Activated T-cell treated with anti-CD3 and anti-CD28 coated beads, Interleukin-2, amount 50 U/mL, for 4 hours (primary cell): ENCODE data around the gene DESI2. TPM values are rescaled to one million over a fixed set of nuclear protein-coding genes. Genes with fewer than 3 reads are reported as not detected.

Experiments
- ATAC-seq, 2 donors: fragments of 200-7000 bp; cut with Tn5 transposase; one replicate each; pipeline ENCODE4 v1.10.0; 2021
- DNase-seq: peaks from one replicate; pipeline ENCODE4 v3.0.0-alpha.2; 2020
- H3K27me3 Mint-ChIP-seq: one replicate; pipeline ENCODE4 v1.8.0; 2021; ENCODE audit warnings: low read depth, mixed read lengths
- H3K36me3 Mint-ChIP-seq: one replicate; pipeline ENCODE4 v1.8.0; 2022; ENCODE audit warnings: mixed read lengths; ENCODE audit not compliant: insufficient read depth
- H3K4me1 Mint-ChIP-seq: one replicate; pipeline ENCODE4 v1.8.0; 2021; ENCODE audit warnings: low read depth, mixed read lengths
- H3K4me3 Mint-ChIP-seq: one replicate; pipeline ENCODE4 v1.8.0; 2021; ENCODE audit warnings: mild to moderate bottlenecking, moderate library complexity, mixed read lengths
- H3K9me3 Mint-ChIP-seq: one replicate; pipeline ENCODE4 v1.8.0; 2021; ENCODE audit warnings: mixed read lengths
- total RNA-seq, 3 donors: library from RNA; stranded (reverse); gene quantifications; one replicate each; pipeline ENCODE4 v1.2.1, GENCODE V29; 2021

DESI2 gene
- total RNA-seq, 3 donors from 2014 or later: 34.5 to 35.1 (median 34.9) TPM

DNA sequence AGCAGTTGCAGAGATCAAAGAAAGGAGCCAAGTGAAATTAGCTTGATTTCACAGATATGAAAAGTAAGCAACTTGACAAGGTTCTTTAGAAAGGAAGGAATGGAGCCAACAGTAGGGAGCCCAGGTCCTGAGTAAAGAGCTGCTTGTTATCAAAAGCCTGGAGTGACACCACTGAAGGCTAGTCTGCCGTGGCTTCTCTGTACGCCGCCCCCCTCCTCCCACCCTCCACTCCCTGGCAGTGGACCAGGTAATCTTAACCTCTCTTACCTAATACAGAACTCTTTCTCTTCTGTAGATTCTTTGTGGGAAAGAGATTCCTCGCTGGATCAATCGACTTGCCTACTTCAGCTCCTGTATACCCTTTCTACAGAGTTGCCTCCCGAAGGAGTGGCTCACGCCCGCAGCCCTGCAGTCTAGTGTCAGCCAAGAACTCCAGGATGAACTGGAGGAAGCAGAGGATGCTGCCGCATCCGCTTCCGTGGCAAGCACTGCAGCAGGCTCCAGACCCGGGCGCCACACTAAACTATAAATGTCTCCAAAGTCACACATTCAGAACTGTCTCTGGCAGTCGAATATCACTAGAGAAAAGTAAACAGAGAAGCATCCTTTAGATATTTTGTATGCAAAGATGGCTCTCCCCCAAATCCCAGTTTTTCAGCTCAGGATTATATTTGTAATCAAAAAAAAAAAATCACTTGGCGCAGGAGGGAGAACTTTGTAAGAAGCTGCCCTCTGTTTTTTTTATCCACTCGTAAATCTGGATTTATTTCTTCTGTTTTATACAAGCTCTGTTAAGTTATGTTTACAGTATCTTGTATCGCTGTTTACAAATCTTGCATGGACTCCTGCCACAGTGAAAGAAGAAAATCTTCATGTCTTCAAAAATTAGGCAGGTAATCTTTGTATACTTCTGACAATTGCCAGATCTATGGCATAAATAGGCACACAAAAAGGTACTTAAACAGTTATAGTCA lies 52.6 kb downstream of the DESI2 start:
- H3K9me3 Mint-ChIP-seq: peaks cover 4% of the 10 kb centered on the region
- no peaks in the 10 kb centered on the region for H3K27me3 Mint-ChIP-seq
- H3K4me3 Mint-ChIP-seq: no peak overlapping the region
- H3K4me1 Mint-ChIP-seq: no peaks in the 10 kb centered on the region
- no peak for ATAC-seq
- no peak for DNase-seq
- H3K36me3 Mint-ChIP-seq: peaks cover 25% of the 10 kb centered on the region

DNA sequence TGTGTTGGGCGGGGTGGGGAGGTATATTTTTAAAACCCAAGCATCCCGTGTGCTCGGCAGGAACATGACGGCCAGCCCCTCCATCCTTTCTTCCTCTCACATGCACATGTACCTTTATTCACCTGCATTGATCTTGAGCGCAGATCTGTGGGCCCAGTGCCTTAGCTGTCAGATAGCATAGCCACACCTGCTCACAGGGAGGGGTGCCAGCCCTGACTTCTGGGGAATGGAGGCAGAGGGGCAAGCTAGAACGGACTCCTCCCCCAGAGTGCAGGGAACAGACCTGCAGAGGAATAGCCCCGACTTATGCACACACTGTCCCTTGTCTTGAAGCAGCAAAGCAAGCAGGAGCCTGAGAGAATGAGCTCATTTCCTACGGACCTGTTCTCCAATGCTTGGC lies 56.1 kb downstream of the DESI2 start:
- no peaks in the 10 kb centered on the region for H3K27me3 Mint-ChIP-seq
- DNase-seq (no peak), ATAC-seq (no peak)
- no peaks in the 10 kb centered on the region for H3K9me3 Mint-ChIP-seq
- no peak overlapping the region for H3K4me3 Mint-ChIP-seq
- peaks cover 14% of the 10 kb centered on the region for H3K36me3 Mint-ChIP-seq
- peaks cover 2% of the 10 kb centered on the region for H3K4me1 Mint-ChIP-seq

DNA sequence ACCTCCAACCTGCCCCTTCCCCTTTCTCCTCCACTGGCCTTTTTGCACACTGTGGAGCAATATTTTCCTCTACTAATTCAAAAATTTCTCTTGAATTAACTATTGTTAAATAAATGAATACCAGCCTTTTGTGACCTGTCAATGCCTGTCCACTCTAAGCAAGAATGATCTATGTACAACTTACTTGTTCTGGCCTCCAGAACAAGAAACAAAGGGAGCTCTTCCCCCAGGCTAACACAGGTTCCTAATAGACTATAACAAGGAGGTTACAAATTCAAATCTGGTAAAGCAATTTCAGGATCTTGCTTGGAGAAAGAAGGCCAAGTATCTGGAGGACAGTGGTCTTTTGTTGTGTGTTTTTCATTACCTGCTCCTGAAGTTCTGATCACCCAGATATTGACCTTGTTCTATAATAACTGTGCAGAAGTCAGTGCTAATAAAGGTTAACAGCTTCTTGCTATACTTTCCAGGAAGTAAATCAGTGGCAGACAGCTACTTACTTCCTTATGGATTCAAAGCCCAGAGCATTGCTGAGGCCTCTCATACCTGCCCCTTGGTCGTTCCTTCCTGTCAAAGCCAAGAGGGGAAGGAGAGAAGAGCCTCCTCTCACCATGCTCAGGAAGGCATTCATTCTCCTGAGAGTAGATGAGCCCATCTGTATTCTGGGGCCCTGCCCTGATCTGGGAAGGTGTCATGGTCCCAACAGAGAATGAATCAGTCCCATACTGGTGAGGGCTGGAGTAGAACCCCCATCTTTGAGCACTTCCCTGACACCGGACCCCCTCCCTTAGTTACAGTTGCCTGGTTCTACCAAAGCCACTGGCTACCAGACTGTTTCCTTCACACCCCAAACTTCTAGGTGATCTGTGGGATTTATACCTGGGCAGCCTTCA lies 56.8 kb downstream of the DESI2 start:
- Mint-ChIP-seq H3K4me1 (peaks cover 2% of the 10 kb centered on the region), H3K36me3 (peaks cover 11% of the 10 kb centered on the region), H3K9me3 (no peaks in the 10 kb centered on the region), H3K27me3 (no peaks in the 10 kb centered on the region), H3K4me3 (no peak overlapping the region)
- DNase-seq (no peak), ATAC-seq (no peak)

DNA sequence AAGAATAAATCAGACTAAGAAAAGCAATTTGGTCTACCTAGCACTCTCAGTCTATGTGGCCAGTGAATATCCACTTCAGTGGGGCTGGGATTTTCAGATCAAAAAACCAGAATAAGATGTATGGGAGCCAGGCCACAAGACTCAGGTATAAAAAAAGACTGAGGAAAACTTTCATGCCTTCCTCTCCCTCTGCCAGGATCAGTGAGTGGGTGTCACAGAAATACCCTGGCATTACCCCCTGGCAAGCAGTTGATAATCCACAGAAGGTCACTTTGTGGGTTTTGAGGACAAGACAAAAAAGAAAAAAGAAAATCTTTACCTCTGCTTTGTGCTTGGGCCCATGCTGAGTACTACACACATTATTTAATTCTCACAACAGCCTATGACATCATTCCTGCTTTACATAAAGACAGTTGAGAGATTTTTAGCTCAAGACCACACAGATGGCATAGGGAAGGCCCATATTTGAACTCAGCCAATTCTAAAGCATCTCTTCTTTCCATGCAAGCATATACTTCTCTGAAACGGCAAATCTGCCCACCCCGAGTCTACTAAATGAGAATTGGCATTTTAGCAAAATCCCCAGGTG lies 57.6 kb downstream of the DESI2 start:
- H3K4me3 Mint-ChIP-seq: no peak overlapping the region
- H3K4me1 Mint-ChIP-seq: peaks cover 2% of the 10 kb centered on the region
- peaks cover 7% of the 10 kb centered on the region for H3K36me3 Mint-ChIP-seq
- H3K9me3 Mint-ChIP-seq: no peaks in the 10 kb centered on the region
- DNase-seq: no peak
- no peaks in the 10 kb centered on the region for H3K27me3 Mint-ChIP-seq
- ATAC-seq: no peak

DNA sequence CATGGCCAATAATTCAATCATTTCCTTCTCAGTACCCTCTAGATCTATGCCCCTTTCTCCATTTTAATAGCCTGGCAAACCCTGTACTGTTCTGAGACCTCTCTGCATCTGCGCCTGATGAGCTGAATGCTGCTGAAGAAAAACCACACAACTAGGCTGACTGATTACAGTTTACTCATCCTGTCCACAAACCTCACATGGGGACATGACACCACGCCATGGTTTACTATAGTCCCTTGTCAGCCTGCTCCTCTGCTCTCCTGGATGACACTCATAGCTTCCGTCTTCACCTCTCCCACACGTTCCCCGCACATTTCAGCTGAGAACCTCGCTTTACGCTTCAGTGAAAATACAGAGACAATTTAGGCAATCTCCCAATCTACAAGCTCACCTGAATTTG lies 59.7 kb downstream of the DESI2 start:
- Mint-ChIP-seq H3K27me3 (no peaks in the 10 kb centered on the region), H3K4me3 (no peak overlapping the region), H3K36me3 (no peaks in the 10 kb centered on the region), H3K9me3 (no peaks in the 10 kb centered on the region), H3K4me1 (peaks cover 2% of the 10 kb centered on the region)
- DNase-seq (no peak), ATAC-seq (peak in 1 of 2 donors; percentile 92)

DNA sequence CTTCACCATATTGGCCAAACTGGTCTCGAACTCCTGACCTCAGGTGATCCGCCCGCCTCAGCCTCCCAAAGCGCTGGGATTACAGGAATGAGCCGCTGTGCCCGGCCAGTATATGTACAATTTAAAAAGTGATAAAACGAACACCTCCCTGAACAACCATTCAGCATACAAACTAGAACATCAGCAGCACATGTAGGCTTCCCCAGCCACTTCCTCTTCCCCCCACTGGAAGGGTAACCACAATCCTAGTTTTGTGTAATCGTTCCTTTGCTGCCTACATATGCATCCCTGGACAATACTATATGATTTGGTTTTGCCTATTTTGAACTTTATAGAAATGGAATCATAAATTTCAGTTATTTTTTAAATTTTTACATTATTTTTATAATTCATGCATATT lies 60.4 kb downstream of the DESI2 start:
- Mint-ChIP-seq H3K4me3 (no peak overlapping the region), H3K36me3 (no peaks in the 10 kb centered on the region), H3K9me3 (no peaks in the 10 kb centered on the region), H3K4me1 (peaks cover 2% of the 10 kb centered on the region), H3K27me3 (no peaks in the 10 kb centered on the region)
- ATAC-seq (no peak), DNase-seq (no peak)

DNA sequence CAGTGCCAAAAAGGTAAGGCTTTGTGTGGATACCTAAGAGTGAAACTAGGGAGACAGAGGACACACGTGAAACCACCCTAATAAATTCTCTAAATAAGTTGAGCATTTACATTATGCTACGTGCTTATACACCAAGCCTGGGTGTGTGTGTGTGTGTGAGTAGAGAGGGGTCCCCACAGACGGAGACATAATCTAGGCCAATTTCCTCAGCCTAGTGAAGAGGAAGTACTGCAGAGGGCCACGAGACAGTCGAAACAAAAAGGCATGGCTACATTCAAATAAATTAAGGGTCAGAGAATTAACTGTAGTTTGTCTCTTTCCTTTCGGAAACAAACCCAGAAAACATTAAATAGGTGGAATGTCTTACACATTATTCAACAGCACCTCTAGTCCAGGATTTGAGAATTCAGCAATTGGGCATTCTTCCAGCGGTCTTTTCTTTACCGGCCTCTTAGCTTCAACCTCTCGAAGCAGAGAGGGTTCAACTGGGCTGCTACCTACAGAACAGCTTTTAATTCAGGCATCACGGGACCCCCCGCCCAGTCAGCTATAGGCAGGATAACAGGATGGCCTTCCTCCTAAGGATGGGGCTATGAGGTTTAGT lies 75.0 kb downstream of the DESI2 start:
- peaks cover 10% of the 10 kb centered on the region for H3K4me1 Mint-ChIP-seq
- no peak for ATAC-seq
- H3K4me3 Mint-ChIP-seq: no peak overlapping the region
- peaks cover 12% of the 10 kb centered on the region for H3K27me3 Mint-ChIP-seq
- no peaks in the 10 kb centered on the region for H3K36me3 Mint-ChIP-seq
- H3K9me3 Mint-ChIP-seq: no peaks in the 10 kb centered on the region
- DNase-seq: no peak

DNA sequence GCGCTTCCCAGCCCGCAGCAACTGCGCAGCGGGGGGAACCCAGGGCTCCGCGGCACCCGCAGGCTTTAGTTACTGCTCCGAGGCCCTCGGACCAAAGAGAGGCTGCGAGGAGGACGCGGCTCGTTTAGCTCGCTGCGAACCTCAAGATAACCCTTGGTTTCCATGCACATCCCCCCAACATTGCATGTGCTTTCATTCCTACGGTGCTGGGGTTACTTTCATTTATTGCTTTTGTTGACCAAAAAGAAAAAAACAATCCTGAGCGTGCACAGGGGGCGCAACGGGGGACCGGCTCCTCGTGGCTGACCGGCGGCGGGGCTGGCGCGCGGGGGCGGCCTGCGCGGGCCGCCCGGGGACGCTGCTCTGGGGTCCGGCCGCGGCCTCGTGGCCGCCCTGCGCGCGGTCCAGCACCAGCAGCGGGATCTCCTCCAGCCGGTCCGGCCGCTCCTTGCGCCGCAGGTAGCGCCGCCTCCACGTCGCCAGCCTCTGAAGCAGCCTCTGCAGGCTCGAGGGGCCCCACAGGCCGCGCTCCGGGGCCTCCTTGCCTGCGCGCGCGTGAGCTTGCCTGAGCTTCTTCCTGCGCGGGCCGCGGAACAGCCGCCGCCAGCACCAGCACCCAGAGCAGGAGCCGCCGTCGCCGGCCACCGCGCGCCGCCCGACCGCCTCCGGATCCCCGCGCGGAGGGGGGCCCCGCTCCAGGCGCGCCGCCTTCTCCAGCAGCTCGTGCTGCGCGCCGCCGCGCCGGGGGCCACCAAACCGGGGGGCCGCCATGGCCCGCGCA lies 77.4 kb downstream of the DESI2 start:
- DNase-seq (no peak), ATAC-seq (peak; percentile 72 to 74)
- no peaks in the 10 kb centered on the region for H3K9me3 Mint-ChIP-seq
- peak overlapping the region; percentile 86 for H3K4me3 Mint-ChIP-seq
- H3K36me3 Mint-ChIP-seq: no peaks in the 10 kb centered on the region
- peaks cover 12% of the 10 kb centered on the region for H3K27me3 Mint-ChIP-seq
- H3K4me1 Mint-ChIP-seq: peaks cover 10% of the 10 kb centered on the region

DNA sequence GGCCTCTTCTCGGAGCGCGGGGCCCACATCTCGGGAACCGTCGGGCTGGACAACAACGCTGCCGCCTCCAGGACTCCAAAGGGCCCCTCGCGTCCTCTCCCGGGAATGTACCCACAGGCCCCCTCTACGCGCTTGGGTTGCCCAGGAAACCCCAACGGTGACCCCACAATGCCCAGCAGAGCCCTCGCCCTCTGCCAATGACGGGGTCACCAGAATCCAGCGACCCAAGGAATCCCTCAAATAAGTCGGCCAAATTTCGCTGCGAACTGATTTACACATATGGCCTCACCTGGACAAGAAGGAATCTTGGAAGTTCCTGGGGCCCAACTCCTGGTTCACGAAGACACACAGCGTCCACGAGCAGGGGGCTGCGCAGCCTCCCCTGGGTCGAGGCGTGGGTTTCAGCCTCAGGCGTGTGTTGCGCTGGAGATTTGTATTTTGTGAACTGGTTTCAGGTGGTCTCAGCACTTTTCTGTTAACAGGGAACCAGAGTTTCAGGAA lies 78.1 kb downstream of the DESI2 start:
- H3K9me3 Mint-ChIP-seq: no peaks in the 10 kb centered on the region
- peak overlapping the region; percentile 73 for H3K4me3 Mint-ChIP-seq
- peaks cover 10% of the 10 kb centered on the region for H3K4me1 Mint-ChIP-seq
- ATAC-seq (no peak), DNase-seq (no peak)
- H3K36me3 Mint-ChIP-seq: no peaks in the 10 kb centered on the region
- H3K27me3 Mint-ChIP-seq: peaks cover 12% of the 10 kb centered on the region

DNA sequence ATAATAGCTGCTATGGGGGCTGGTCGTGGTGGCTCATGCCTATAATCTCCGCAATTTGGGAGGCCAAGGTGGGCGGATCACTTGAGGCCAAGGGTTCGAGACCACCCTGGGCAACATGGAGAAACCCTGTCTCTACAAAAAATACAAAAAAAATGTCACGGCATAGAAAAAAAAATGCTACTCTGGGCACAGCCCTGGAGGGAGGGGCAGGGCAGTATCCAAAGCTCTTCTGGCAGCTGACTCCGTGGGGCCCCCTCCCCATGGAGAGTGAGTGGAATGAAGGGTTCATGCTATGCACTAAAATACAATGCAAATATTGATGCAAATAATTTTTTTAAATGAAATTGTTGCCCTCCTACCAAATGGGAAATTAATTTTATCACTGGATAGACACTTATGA lies 78.7 kb downstream of the DESI2 start:
- ATAC-seq: no peak
- H3K4me1 Mint-ChIP-seq: peaks cover 10% of the 10 kb centered on the region
- no peaks in the 10 kb centered on the region for H3K36me3 Mint-ChIP-seq
- H3K27me3 Mint-ChIP-seq: peaks cover 12% of the 10 kb centered on the region
- H3K9me3 Mint-ChIP-seq: no peaks in the 10 kb centered on the region
- DNase-seq: no peak
- H3K4me3 Mint-ChIP-seq: no peak overlapping the region

DNA sequence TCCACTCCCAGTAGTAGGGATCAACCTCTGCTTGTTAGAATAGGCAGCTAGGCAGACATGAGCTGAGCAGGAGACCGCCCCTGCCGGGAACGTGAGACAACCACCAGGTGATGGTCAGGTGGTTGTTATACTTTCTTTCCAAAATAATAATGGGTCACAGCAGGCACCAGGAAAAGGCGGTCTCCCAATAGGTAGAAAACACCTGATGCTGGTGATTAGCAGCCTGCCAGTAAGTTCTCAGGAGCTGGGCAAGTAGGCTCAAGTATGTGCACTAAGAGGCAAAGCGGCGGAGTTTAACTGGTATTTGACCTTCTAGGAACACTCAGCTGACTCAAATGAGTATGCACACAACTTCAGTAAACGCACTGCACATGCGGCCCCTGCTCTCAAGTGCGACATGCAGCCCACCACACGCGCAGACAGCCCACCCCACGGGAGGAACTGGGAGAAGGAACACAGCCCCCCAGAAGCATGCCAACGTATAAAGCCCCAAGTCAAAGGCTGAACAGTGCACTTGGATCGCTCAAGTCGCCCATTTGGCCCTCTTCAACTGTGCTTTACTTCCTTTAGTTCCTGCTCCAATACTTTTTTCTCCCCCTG lies 80.0 kb downstream of the DESI2 start:
- ATAC-seq (no peak), DNase-seq (no peak)
- Mint-ChIP-seq H3K27me3 (peaks cover 12% of the 10 kb centered on the region), H3K36me3 (no peaks in the 10 kb centered on the region), H3K9me3 (no peaks in the 10 kb centered on the region), H3K4me1 (peaks cover 10% of the 10 kb centered on the region), H3K4me3 (no peak overlapping the region)

DNA sequence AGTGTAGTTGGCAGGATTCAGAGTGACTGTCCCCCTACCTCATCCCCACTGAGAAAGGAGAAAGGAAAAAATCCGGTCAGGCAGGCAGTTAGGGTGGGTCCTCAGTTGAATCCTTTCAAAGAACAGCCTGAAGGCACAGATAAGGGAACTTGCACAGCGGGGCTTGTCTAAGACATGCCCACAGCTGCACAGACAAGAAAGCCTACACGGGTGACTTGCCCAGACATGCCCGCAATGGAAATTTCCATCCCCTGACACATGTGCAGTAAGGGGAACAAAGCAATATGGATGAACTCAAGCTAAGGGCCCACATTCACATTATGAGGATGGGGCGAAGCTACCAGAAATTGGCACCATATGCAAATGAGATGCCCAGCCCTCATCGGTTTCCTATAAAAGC lies 82.5 kb downstream of the DESI2 start:
- H3K36me3 Mint-ChIP-seq: no peaks in the 10 kb centered on the region
- DNase-seq: no peak
- peaks cover 1% of the 10 kb centered on the region for H3K4me1 Mint-ChIP-seq
- H3K4me3 Mint-ChIP-seq: no peak overlapping the region
- no peaks in the 10 kb centered on the region for H3K9me3 Mint-ChIP-seq
- ATAC-seq: no peak
- peaks cover 7% of the 10 kb centered on the region for H3K27me3 Mint-ChIP-seq
